Right lung (tissue), 5 donors: ENCODE results near the gene PREX1. TPM values are rescaled to one million over a fixed set of nuclear protein-coding genes. Genes with fewer than 3 reads are reported as not detected.
"Not testable (repeated sequence)": the region's sequence is repeated elsewhere in the genome, so short reads cannot be mapped to it uniquely, and the experiment has no call there.

Source experiments
- DNase-seq, 2 donors: peaks; one replicate each; pipeline ENCODE4 v3.0.0-alpha.2; 2013
- polyA plus RNA-seq, 5 donors: library from polyadenylated mRNA; unstranded; fragments of 120-200 nt; gene quantifications; one replicate each; pipeline versions ENCODE4 v1.2.1 to v1.2.3, GENCODE V29; 2013; ENCODE audit warnings: inconsistent platforms in 1 of 5, low replicate concordance in 1 of 5; ENCODE audit not compliant: insufficient read length in 5 of 5, insufficient read depth in 1 of 5

Gene PREX1
- polyA plus RNA-seq, 5 donors = 17.8 to 29.9 (median 19.7) TPM

GRCh38 chr20:48826883-48827771, 672 bp downstream of the PREX1 start:
- no peak for DNase-seq

GRCh38 chr20:48826480-48826879, 1.3 kb downstream of the PREX1 start:
- not testable (repeated sequence) for DNase-seq

- DNase-seq = no peak
These were observed 1.7 kb downstream of the PREX1 start for GRCh38 chr20:48826069-48826468.

- DNase-seq = no peak
These were observed 2.3 kb downstream of the PREX1 start for GRCh38 chr20:48825566-48825920.

- DNase-seq = no peak
These were observed 2.8 kb downstream of the PREX1 start for GRCh38 chr20:48824830-48825565.

GRCh38 chr20:48823960-48824498, 3.8 kb downstream of the PREX1 start:
- no peak for DNase-seq

- DNase-seq = no peak
These were observed 4.3 kb downstream of the PREX1 start for GRCh38 chr20:48823476-48823875.

GRCh38 chr20:48822879-48823385, 4.9 kb downstream of the PREX1 start:
- no peak for DNase-seq

- DNase-seq = no peak
These were observed 5.6 kb downstream of the PREX1 start for GRCh38 chr20:48822178-48822577.

GRCh38 chr20:48821261-48821920, 6.4 kb downstream of the PREX1 start:
- DNase-seq = no peak

GRCh38 chr20:48820649-48820973, 7.2 kb downstream of the PREX1 start:
- DNase-seq = no peak

GRCh38 chr20:48819821-48820648, 7.8 kb downstream of the PREX1 start:
- no peak for DNase-seq

- DNase-seq = no peak
These were observed 8.7 kb downstream of the PREX1 start for GRCh38 chr20:48819089-48819488.

GRCh38 chr20:48818481-48818987, 9.3 kb downstream of the PREX1 start:
- DNase-seq = no peak

GRCh38 chr20:48818031-48818370, 9.8 kb downstream of the PREX1 start:
- no peak for DNase-seq

- no peak for DNase-seq
These were observed 10.3 kb downstream of the PREX1 start for GRCh38 chr20:48817367-48818030.

- no peak for DNase-seq
These were observed 11.3 kb downstream of the PREX1 start for GRCh38 chr20:48816282-48817205.

- DNase-seq = no peak
These were observed 12.3 kb downstream of the PREX1 start for GRCh38 chr20:48815537-48815936.

- no peak for DNase-seq
These were observed 13.2 kb downstream of the PREX1 start for GRCh38 chr20:48814633-48815032.
